ENCODE results near the gene MINDY4. TPM values are rescaled to one million over a fixed set of nuclear protein-coding genes. Genes with fewer than 3 reads are reported as not detected.

MINDY4 gene
- total RNA-seq, 3 donors from 2014 or later, result 4.0 to 9.1 (median 4.7) TPM

GRCh38 chr7:30901856-30902255 lies 130.6 kb downstream of the MINDY4 start:
- Histone ChIP-seq H3K4me3 (no peak overlapping the region), H3K4me1 (ENCODE audit: low read depth) (peaks cover 10% of the 10 kb centered on the region), H3K9me3 (no peaks in the 10 kb centered on the region), H3K36me3 (ENCODE audit: low read depth) (no peaks in the 10 kb centered on the region)
- DNase-seq (no peak), ATAC-seq (no peak)
- no peak for TF ChIP-seq CTCF (IDR thresholded peaks at IDR 0.05)
- intact Hi-C loops (cut with DNase I, micrococcal nuclease), result no loop called here

GRCh38 chr7:30902466-30902865 lies 131.2 kb downstream of the MINDY4 start:
- DNase-seq (no peak), ATAC-seq (no peak)
- intact Hi-C loops (cut with DNase I, micrococcal nuclease), result no loop called here
- no peaks in the 10 kb centered on the region for H3K36me3 ChIP-seq (ENCODE audit: low read depth)
- no peak for TF ChIP-seq CTCF (IDR thresholded peaks at IDR 0.05)
- peaks cover 10% of the 10 kb centered on the region for H3K4me1 ChIP-seq (ENCODE audit: low read depth)
- no peaks in the 10 kb centered on the region for H3K9me3 ChIP-seq
- no peak overlapping the region for H3K4me3 ChIP-seq

- H3K4me1 ChIP-seq (ENCODE audit: low read depth), result peaks cover 10% of the 10 kb centered on the region
- TF ChIP-seq CTCF (IDR thresholded peaks at IDR 0.05), result no peak
- no peaks in the 10 kb centered on the region for H3K36me3 ChIP-seq (ENCODE audit: low read depth)
- DNase-seq, result no peak
- intact Hi-C loops (cut with DNase I, micrococcal nuclease), result no loop called here
- ATAC-seq, result no peak
- H3K4me3 ChIP-seq, result no peak overlapping the region
- no peaks in the 10 kb centered on the region for H3K9me3 ChIP-seq
Observed at GRCh38 chr7:30903146-30903545, 131.9 kb downstream of the MINDY4 start.

- Histone ChIP-seq H3K4me1 (ENCODE audit: low read depth) (peaks cover 10% of the 10 kb centered on the region), H3K36me3 (ENCODE audit: low read depth) (no peaks in the 10 kb centered on the region), H3K4me3 (no peak overlapping the region), H3K9me3 (no peaks in the 10 kb centered on the region)
- no peak for DNase-seq
- peak; percentile 40 for ATAC-seq
- intact Hi-C loops (cut with DNase I, micrococcal nuclease), result no loop called here
- TF ChIP-seq CTCF (IDR thresholded peaks at IDR 0.05), result no peak
Observed at GRCh38 chr7:30904561-30904960, 133.3 kb downstream of the MINDY4 start.

- no peak overlapping the region for H3K4me3 ChIP-seq
- no peak for TF ChIP-seq CTCF (IDR thresholded peaks at IDR 0.05)
- peak in 1 of 3 donors; percentile 50 for DNase-seq
- H3K36me3 ChIP-seq (ENCODE audit: low read depth), result no peaks in the 10 kb centered on the region
- H3K4me1 ChIP-seq (ENCODE audit: low read depth), result peaks cover 10% of the 10 kb centered on the region
- no peaks in the 10 kb centered on the region for H3K9me3 ChIP-seq
- peak; percentile 74 for ATAC-seq
- intact Hi-C loops (cut with DNase I, micrococcal nuclease), result no loop called here
Observed at GRCh38 chr7:30905078-30906012, 134.1 kb downstream of the MINDY4 start.
